HG02763 (cell line): ENCODE data around the gene ZBTB11.
"Not testable (repeated sequence)": the region's sequence is repeated elsewhere in the genome, so short reads cannot be mapped to it uniquely, and the experiment has no call there.

Experiments
- ATAC-seq: cut with Tn5 transposase; IDR thresholded peaks from one replicate; pipeline ENCODE4 v1.9.1; 2021; ENCODE audit warnings: mild to moderate bottlenecking, moderate library complexity; ENCODE audit not compliant: unreplicated experiment

The ZBTB11 gene

DNA sequence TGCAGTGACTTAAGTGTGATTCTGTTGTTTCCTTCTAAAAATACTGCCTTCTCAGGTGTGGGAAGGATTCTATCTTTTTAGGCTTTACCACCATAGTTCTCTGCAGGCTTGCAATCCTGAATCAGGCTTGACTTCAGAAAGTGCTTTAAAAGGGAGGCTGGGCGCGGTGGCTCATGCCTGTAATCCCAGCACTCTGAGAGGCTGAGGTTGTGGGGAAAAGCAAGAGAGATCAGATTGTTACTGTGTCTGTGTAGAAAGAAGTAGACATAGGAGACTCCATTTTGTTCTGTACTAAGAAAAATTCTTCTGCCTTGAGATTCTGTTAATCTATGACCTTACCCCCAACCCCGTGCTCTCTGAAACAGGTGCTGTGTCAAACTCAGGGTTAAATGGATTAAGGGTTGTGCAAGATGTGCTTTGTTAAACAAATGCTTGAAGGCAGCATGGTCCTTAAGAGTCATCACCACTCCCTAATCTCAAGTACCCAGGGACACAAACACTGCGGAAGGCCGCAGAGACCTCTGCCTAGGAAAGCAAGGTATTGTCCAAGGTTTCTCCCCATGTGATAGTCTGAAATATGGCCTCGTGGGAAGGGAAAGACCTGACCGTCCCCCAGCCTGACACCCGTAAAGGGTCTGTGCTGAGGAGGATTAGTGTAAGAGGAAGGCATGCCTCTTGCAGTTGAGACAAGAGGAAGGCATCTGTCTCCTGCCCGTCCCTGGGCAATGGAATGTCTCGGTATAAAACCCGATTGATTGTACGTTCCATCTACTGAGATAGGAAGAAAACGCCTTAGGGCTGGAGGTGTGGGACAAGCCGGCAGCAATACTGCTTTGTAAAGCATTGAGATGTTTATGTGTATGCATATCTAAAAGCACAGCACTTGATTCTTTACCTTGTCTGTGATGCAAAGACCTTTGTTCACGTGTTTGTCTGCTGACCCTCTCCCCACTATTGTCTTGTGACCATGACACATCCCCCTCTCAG, 15.0 kb upstream of the ZBTB11 start:
- not testable (repeated sequence) for ATAC-seq

DNA sequence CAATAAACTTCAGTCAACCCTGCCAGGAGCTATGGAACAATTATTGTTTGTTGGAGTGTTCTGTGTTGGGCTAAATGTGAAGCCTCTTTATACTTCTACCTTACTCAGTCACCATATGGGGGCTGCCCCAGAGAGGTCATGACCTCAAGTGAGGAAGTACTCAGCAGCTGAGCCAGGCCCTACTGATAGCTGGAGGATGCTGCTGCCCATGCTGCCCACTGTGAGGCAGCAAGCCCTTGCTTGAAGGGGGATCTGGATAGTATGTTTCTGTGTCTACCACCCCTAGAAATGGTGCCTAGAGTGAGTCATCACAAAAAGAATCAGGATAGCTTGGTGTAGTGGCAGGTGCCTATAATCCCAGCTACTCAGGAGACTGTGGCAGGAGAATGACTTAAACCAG, 14.0 kb upstream of the ZBTB11 start:
- ATAC-seq: no peak

DNA sequence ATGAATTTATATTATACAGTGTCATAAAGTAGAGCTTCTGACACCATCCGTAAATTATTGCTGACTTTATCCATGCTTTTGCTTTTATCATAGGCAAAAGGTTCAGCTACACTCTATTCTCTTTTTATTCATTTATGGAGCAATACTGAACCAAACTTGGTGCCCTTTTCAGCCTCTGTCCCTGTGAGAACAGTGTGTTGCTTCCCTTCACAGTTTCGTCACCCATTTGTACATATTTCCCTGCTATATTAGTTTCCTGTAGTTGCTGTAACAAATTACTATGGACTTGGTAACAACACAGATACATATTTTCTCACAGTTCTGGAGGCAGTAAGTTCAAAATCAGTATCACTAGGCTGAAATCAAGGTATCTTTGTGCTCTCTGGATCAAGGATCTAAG, 12.4 kb upstream of the ZBTB11 start:
- no peak for ATAC-seq

DNA sequence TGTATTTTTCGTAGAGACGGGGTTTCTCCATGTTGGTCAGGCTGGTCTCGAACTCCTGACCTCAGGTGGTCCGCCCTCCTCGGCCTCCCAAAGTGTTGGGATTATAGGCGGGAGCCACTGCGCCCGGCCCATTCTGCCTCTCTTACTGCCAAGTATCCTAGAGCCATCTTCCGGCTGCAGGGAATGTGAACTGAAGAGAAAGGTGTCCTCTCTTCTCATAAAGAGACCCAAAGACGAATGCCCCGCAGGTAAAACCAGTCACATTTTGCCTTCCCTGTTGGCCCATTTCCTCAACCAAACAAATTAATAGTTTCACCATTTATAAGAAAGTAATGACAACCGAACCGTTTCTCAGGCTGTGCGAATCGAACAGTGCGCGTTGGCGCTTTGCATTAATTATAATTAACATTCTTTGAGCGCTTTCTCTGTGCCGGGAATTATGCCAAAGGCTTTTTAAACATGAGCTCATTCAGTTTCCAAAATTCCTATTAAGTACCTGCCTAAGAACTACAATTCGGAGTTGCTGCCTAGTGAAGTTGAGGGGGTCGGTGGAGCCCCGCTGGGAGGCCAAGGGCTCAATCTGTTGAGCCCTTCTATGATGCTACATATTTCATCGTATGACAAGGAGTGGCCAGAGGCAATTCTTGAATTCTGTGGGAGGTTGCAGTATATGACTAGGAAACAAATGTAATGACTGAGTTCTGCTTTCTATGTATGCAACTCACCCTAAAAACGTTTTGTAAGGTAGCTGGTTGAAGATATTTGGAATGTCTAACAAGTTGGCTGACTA, 10.4 kb upstream of the ZBTB11 start:
- ATAC-seq: no peak

DNA sequence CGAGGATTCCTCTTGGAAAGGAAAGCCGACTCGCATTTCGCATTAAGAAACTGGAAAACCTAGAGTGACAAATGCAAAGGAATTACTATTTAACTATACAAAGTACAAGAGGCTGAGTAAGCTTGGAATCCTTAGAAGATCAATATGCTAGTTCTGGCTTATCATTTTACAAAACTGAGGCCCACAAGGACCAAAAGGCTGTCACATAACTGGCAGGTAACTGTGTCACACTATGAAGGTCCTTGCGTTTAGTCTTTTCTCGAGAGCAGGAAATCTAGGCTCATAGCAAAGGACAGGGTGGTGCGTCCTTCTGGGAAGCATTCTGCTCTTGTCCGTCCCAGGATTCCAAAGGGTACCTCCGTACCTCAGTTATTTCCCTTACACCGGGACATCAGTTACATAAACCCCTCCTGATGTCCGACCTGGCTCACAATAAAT, 9.0 kb upstream of the ZBTB11 start:
- ATAC-seq: peak; percentile 1

DNA sequence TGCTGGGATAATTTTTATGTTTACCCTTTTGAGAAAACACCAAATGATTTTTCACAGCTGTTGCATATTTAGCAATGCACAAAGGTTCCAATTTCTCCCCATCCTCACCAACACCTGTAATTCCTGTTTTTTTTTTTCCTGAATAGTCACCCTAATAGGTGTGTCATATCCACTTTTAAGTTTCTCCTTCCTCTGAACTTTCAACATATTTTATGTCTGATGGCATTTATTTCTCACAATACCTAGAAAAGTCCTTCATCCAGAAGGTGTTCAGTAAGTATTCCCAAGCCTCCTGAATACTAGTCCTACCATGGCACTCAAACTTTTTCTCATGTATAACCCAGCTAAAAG, 8.1 kb upstream of the ZBTB11 start:
- ATAC-seq: no peak

DNA sequence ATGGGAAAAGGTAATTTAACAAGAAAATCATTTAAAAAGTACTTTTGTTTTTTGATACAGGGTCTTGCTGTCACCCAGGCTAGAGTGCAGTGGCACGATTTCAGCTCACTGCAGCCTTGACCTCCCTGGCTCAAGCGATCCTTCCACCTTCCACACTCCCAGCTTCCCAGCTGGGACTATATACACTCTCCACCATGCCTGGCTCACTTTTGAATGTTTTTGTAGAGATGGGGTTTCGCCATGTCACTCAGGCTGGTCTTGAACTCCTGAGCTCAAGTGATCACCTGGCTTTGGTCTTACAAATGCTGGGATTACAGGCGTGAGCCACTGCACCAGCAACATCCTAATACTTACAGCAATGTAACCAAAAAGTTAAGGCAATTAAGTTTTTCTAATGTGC, 3.5 kb upstream of the ZBTB11 start:
- no peak for ATAC-seq

DNA sequence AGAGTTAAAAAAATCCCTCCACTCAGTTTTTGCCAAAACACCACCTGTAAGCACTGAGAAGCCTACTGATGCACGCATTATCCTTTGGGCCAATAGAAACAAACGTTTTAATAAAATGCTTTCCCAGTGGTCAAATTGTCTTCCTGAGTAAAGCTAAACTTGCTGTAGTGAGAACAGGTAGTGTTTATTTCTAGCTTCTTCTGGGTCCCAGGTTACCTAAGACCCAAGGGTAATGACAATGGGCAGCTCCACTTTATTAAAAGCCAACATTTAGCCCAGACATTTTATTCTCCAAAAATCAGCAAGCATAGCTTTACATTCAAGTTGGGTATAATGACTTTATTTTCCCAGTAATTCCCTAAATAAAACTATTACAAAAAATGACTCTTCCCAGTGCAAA, 1.9 kb upstream of the ZBTB11 start:
- not testable (repeated sequence) for ATAC-seq

DNA sequence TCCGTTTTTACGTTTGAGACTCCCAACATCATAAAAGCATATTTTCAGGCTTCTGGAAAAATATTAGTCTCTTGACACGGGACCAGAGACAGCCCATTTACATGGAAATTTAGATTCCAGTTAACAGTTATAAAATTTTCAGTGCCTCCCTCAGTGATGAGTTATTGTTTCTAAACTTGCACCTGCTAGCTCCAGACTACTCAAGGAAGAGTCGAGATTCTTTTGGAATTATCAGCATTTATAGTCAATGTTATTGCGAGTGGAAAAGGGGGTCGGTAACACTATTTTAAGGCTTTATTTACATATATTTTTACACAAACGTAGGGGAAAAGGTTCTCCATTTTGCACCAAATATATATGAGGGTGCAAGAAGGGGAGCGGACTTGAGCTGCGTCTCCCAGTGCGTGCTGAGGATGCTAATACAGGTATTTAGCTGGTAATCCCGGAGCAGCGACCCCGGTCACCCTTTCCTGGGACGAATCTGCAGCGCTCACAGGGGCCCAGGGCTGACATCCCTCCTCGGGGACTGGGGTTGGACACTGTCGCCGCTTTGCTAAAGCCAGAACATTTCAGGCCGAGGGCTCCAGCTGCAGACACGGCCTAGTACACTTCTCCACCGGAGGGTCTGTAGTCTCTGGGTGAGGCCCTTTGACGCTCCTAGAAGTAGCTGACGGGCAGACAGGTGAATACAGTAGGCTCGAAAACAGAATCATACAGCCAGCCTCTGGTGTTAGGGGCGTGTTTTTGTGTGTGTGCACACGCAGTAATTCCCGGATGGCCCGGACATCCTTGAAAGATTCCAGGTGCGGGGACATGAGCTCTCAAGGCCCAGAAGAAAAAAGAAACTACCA, 729 bp upstream of the ZBTB11 start:
- no peak for ATAC-seq

DNA sequence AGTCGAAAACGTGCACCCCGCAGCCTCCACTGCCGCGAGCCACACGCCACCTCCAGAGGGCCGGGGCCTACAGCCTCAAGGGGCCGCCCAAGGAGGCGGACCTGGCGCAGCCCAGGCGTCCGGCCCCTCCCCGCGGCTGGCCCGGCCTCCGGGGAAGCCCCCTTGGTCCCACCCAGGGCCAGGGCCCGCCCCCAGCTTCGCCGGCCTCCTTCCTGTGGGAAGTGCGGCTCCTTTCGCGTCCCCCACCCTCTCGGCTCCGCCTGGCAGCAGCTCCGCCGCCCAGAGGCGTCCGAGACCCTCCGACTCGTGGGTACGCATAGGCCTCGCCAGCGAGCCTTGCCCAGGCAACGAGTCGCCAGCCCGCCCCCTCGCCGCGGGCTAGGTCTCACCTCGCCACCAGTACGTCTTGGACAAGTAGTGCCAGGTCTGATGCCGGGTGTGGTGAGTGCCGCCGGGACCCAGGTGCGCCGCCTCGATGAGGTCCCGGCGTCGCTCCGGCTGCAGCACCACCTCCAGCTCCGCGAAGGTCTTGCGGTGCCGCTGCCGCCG, 642 bp downstream of the ZBTB11 start:
- peak; percentile 87 for ATAC-seq

DNA sequence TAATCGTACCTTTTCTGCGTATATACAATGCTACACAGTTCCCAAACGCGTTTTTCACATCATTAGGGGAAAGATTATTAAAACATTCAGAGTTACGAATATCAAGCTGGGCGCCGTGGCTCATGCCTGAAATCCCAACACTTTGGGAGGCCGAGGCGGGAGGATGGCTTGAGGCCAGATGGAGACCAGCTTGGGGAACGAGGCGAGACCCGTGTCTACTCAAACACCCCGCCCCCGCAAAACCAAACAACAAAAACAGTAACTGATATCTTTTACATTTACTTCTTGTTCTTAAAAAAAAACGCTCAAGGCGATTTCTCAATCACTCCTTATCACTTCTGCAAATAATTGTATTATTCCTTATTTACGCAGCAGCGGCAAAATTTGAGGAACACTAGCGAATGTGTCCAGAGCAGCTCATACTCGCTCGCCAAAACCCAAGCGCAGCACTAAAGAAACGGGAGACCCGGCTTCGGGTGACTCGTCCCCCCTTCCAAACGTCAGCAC, 1.2 kb downstream of the ZBTB11 start:
- no peak for ATAC-seq

DNA sequence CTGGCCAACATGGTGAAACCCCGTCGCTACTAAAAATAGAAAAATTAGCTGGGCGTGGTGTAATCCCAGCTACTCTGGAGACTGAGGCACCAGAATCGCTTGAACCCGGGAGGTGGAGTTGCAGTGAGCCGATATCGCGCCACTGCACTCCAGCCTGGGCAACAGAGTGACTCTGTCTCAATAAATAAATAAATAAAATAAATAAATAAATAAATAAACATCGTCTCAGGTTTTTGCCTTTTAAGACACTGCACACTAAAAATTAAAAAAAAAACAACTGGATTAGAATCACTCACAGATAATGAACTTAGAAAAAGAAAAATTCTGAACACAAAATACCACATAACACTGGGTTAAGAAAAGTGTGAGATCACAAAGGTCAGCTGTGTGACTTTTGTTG, 2.4 kb downstream of the ZBTB11 start:
- ATAC-seq: no peak

DNA sequence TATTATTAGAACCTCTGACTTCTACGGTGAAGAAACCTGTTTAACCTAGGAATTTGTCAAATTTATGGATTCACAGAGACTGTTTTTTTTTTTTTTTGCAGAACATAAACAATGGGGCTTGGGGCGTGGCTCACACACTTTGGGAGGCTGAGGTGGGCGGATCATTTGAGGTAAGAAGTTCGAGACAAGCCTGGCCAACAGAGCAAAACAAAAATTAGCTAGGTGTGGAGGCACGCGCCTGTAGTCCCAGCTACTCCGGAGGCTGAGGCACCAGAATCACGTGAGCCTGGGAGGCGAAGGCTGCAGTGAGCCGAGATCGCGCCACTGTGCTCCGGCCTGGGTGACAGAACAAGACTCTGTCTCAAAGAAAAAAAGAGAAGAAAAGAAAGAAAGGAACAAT, 3.0 kb downstream of the ZBTB11 start:
- no peak for ATAC-seq

DNA sequence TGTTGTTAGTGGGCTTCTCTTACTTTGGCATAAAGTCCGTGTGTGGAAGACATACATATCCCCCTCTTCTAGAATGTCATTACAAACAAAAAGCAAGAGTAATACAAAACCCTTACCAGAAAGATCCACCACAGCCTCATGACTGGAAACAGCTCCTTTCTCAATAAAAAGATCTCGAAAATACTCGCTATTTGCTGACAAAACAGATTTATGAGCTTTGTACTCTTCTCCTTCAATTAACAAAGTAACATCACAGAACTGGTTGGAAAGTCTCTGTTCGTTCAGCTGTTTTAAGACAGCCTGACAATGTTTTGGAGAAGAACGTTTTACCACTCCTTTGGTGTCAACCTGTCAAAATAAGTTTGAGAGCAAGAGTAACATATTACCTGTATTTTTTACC, 5.9 kb downstream of the ZBTB11 start:
- ATAC-seq: no peak

DNA sequence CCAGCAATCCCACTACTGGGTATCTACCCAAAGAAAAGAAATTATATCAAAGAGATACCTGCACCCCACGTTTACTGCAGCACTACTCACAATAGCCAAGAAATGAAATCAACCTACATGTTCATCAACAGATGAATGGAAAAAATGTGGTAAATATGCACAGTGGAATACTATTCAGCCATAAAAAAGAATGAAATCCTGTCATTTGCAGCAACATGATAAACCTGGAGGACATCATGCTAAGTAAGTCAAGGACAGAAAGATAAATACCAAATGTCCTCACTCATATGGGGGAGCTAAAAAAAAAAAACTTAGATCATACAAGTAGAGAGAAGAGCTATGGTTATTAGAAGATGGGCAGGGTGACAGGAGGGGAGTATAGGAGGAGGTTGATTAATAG, 9.1 kb downstream of the ZBTB11 start:
- no peak for ATAC-seq

DNA sequence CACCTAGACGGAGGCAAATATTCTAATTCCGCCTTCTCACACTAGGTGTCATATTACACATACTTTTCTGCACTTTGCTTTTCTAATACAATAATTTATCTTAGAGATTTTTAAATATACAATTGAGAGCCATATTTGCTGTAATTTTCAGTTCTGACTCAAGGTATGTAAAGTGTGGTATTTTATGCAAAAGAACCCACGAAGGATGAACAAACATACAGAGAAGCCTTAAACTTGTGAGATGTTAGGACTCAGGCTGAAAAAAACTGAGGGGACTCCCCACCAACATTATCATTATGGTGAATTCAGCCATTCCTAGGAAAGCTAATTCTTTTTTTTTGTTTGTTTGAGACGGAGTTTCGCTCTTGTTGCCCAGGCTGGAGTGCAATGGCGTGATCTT, 9.6 kb downstream of the ZBTB11 start:
- no peak for ATAC-seq

DNA sequence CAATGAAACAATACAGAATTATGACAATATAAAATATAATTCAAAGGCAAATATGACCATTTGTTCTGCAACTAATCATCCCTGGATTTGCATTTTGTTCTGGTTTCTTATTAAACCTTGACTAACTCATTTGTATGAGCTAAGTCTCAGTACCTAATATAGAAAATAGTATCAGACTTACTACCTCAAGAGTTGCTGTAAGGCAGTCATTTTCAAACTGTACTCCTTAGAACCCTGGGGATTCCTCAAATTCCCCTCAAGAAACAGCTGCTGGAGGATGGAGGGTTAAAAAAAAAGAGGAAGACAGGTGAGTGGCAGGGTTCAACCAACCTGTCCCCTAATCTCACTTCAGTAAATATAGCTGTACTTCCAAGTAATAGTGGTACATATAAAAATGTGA, 11.1 kb downstream of the ZBTB11 start:
- ATAC-seq: no peak

DNA sequence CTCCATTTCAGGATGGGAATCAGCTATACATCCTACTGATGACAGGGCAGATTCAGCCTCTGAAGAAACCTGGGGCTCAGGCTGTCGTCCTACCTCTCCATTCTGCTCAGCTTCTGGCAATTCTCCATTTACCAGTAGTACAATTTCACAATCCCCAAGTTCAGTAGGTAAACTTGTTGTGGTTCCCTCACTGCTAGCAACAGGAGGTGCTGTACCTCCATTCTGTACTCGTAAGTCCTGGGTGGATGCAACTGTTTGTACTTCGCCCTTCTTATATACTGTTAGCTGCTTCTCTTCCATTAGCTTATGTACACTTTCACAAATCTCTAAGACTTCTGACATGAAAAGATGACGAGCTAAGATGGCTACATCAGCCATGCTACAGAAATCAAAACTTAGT, 11.6 kb downstream of the ZBTB11 start:
- ATAC-seq: no peak

DNA sequence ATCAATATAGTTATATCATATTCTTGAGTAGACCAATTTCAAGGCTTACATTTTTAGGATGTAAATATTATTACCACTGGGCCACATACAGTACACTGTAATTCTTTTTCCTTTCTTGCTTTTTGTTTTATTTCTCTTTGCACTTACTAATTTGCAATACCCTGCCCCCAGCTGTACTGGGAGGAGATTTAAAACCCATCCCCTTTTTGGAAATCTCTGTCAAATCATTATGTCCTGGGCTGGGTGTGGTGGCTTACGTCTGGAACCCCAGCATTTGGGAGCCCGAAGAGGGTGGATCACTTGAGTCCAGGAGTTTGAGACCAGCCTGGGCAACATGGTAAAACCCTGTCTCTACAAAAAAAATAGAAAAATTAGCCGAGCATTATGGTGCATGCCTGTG, 16.2 kb downstream of the ZBTB11 start:
- ATAC-seq: no peak

DNA sequence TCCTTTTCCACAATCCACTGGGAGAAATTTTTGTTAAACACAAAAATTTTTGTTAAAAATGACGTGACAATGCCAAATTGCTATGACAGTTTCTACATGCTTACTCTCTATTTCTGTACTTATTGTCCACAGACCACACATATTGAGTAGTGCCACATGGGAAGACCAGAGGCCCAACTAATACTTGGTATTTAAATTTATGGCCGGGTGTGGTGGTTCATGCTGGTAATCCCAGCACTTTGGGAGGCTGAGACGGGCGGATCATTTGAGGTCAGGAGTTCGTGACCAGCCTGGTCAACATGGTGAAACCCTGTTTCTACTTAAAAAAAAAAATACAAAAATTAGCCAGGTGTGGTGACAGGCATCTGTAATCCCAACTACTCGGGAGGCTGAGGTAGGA, 20.3 kb downstream of the ZBTB11 start:
- no peak for ATAC-seq

DNA sequence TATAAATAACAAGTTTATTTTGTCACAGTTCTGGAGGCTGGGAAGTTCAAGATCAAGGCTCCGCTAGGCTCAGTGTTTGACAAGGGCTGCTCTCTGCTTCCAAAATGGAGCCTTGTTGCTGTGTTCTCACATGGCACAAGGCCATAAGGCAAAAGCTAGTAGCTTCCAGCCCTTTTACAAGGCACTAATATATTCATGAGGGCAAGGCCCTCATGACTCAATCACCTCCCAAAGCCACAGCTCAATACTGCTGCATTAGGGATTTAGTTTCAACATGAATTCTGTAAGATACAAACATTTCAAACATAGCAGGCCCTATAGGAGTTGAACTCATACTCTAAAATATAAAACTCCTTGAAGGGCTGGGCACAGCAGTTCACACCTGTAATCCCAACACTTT, 30.2 kb downstream of the ZBTB11 start:
- no peak for ATAC-seq
